NCI-H2107 (cell line): ENCODE measurements around the gene HS2ST1.
"Not testable (repeated sequence)": the region's sequence is repeated elsewhere in the genome, so short reads cannot be mapped to it uniquely, and the experiment has no call there.

ENCODE experiments used
- DNase-seq: peaks from one replicate; lab custom pipeline; 2025; lab: John Stamatoyannopoulos, UW

Gene HS2ST1

GRCh38 chr1:87066708-87067107 lies 152.3 kb downstream of the HS2ST1 start:
- DNase-seq, result not testable (repeated sequence)

GRCh38 chr1:87072411-87072810 lies 158.0 kb downstream of the HS2ST1 start:
- no peak for DNase-seq

GRCh38 chr1:87072904-87073303 lies 158.5 kb downstream of the HS2ST1 start:
- no peak for DNase-seq

DNA sequence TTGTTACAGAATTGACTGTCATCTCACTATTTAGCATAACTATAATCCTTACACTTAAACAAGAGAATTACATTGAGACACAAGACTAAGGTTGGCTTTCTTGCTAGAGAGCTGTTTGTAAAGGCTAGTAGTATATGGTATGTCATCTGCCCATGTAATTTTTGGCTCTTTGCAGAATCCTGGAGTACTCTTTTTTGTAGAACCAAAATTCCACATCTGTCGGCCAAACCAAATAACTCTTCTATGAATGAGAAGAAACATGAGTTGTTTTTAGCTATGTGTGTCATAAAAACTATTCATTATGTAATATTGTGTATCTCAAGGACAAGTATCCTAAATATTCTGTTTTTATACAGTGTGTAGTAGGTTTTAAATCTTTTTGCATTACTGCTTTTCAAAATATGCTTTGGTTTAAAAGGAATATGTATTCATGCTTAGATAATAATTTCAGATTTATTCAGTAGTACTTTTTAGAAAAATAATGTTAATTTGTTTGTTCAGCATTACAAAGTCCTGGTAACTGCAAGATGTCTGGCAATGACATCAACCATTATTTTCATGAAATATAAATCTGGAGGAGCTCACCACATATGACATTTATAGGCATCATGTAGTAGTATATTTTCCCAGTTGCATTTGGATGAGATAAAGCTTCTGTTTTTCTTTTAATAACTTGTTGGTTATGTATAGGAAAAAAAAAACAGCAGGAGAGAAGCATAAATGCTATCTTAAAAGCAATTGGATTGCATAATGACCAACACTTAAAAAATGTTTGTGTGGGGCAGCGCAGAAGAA lies 159.8 kb downstream of the HS2ST1 start:
- no peak for DNase-seq

DNA sequence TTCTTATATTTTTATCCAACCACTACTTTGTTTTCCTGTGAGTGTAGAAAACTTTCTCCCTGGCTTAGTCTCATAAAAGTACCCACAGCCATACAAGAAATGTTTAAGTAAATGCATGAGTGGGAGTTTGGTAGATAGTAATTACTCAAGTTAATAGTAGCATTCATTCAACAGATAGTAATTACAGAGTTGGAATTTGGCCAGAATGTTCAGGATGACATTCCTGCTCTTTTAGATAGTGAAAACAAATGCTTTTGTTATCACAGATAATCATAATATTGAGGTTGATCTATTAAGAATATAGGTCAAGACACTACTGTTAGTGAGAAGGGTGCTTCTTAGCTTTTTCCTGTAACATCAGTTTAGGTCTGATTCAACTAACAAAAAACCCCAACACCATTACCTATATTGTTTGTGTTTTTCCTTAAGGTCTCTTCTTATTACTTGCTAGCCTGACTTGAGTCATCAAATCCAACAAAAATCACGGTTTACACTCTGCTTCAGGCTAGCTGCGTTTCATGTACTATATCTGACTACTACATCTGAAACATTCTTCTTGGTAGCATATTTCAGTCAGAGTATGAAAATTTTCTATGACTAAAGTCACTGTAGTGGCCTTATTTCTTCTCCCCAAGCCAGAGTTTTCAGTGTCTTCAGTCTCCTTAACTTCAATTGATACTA lies 163.7 kb downstream of the HS2ST1 start:
- no peak for DNase-seq

DNA sequence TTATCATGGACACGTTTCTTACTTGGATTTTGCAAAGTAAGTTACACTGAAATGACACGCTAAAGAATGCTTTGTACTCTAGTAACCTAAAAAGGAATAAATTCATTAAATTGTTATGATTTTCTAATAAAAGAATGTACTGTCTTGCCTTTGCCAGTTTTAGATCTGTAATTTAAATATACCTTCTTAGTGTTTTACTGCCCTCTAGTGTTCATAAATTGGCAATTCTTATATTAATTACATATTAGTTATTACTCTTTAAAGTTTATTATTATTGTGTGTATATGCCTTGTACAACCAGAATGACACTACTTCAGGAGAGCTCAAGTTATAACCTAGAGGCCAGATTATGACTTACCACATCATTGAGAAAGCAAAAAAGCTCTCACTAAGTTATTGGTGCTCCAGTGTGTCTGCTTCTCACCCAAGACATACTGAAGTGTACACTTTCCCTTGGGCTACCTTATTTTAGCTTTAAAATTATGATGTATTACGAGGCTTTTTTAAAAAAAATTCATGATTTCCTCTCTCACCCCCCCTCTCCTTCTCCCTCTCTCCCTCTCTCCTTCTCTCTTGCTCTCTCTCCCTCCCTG lies 169.9 kb downstream of the HS2ST1 start:
- DNase-seq, result peak; percentile 36

- DNase-seq, result no peak
Measured at GRCh38 chr1:87086120-87086519, 171.7 kb downstream of the HS2ST1 start.

DNA sequence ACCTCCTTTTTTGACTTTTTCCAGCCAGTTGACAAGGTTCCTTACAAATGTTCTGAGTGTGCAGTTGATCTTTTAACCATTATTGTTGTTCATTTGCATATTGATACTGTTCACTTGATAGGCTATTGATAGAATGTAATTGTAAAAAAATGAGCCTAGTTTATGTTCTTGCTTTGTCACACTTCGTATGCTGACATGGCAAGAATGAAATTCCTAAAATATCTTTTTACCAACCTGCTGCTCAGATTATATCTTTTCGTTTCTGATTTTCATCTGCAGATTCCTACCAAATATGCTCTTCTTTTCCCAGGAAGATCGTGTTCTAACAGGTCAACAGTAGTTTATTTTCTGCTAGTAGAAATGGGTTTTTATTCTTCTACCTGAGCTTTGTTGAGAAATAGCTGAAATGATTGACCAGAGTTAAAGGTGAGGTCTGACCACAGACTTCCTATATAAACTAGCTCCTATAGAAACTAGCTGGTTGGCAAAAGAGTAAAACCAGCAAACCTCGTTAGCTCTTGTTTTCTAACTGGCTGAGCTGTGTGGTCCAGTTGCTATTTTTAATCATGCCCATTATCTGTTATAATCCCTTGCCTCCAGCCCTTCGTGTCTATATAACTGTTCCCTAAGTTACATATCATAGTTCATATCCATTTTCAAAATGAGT lies 174.8 kb downstream of the HS2ST1 start:
- no peak for DNase-seq

DNA sequence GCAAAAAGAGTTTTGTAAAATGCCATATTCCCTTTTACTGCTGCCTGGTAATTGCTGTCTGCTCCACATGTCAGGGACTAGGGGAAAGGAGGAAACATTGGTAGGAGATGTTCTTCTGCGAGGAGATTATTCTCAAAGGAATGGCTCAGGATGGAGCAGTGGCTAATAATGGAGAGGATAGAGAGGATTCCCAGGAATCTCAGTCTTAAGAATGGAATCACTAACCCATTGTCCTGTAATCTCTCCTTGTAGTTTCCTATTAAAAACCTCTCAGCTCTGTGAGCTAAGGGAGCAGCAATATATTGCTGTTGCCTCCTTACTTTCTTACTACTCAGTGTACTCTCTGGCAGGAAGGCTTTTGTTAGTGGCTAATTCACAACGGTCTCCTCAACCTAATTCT lies 175.4 kb downstream of the HS2ST1 start:
- DNase-seq, result no peak

DNA sequence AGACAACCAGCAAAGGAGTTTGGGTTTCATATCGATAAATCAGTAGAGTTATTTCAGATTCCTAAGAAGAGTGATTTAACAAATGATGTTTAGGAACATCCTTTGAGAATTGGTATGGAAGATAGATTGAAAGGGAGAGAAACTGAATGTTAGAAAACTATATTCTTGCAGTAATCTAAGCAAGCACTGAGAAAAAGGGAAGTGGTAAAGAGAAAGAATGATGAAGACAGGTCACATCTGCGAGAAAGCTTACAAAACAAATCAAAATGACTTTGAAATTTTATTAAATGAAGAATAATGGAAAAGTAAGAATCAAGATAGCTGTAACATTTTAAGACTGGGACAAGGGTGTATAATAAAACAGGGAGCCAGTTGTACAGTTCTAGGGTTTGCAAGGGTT lies 177.0 kb downstream of the HS2ST1 start:
- DNase-seq, result no peak

- no peak for DNase-seq
Measured at GRCh38 chr1:87092846-87093245, 178.4 kb downstream of the HS2ST1 start.

DNA sequence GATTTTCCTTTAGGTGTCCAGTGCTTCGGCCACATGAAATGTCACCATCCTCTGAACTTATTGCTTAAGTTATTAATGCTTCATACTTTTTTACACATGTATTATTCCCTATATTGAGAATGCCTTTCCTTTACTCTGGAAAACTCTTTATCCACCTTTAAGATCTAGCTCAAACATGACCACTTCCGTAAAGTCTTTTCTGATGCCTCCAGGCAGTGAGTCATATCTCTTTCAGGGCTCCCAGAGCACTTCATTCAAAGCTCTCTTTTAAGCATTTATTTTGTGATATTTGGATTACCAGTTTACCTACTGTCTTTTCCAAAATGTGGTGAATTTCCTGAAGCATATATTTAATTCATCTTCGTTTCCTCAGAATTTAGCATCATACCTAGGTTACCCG lies 178.9 kb downstream of the HS2ST1 start:
- no peak for DNase-seq

- no peak for DNase-seq
Measured at GRCh38 chr1:87094238-87094637, 179.8 kb downstream of the HS2ST1 start.

DNA sequence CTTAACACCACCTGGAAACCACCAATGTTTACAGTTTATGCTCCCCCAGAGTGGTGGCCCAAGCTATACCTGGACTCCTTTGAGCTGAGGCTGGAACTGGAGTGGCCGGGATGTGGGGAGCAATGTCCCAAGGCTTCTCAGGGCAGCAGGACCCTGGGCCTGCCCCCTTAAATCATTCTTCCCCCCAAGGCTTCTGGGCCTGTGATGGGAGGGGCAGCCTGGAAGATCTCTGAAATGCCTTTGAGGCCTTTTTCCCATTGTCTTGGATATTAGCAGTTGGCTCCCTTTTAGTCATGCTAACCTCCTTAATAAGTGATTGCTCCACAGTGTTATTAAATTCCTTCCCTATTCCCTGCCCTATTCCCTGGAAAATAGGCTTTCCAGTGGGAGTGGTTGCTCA lies 185.8 kb downstream of the HS2ST1 start:
- DNase-seq, result no peak

GRCh38 chr1:87103074-87103473 lies 188.6 kb downstream of the HS2ST1 start:
- no peak for DNase-seq

DNA sequence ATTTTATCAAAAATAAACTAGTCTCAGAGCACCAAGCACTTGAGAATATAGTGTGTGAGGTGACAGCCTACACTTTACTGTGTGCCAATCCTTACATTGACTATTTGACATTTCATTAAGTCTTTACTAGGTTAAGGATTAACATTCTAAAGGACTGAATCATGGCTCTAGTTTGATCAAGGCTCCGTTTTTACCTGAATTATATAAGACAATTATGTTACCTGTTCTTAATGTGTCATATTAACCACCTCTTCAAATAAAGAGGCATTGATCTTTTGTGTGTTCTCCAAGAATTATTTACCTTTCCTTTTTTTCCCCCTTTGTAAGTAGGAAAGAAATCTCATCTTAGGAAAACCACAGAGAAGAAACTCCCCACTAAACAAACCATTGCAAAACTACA lies 189.7 kb downstream of the HS2ST1 start:
- no peak for DNase-seq

DNA sequence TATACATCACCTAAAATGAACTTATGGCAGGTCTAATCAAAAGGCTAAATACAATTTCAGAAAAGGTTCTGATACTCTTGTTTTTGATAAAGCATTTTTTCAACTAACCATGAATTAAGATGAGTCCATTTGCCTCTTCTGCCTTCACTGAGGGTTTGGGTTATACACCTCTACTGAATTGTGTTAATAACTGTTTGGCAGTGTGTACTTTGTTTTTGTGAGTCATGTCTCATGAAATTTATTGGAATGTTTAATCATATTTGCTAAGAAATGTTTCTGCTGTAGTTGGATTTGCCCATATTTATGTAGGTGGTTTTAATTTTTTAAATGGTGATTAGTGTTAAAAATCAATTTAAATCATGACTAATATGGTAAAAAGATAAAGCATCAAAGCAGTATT lies 190.5 kb downstream of the HS2ST1 start:
- DNase-seq, result no peak

- DNase-seq, result no peak
Measured at GRCh38 chr1:87106144-87106543, 191.7 kb downstream of the HS2ST1 start.

DNA sequence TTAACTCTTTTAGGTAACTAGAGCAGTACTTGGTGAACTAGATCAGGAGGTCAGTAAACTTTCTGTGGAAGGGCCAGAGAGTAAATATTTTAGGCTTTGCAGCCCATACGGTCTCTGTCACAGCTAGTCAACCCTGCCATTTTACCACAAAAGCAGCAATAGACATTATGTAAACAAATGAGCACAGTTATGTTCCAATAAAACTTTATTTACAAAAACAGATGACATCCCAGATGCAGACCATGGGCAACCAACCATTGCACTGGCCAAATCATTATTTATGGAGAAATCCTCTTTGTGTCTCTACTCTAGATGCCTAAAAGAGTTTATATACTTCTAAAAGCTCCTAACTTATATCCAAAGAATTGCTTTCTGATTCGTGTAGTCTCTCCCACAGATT lies 192.4 kb downstream of the HS2ST1 start:
- no peak for DNase-seq

GRCh38 chr1:87108228-87108627 lies 193.8 kb downstream of the HS2ST1 start:
- no peak for DNase-seq

DNA sequence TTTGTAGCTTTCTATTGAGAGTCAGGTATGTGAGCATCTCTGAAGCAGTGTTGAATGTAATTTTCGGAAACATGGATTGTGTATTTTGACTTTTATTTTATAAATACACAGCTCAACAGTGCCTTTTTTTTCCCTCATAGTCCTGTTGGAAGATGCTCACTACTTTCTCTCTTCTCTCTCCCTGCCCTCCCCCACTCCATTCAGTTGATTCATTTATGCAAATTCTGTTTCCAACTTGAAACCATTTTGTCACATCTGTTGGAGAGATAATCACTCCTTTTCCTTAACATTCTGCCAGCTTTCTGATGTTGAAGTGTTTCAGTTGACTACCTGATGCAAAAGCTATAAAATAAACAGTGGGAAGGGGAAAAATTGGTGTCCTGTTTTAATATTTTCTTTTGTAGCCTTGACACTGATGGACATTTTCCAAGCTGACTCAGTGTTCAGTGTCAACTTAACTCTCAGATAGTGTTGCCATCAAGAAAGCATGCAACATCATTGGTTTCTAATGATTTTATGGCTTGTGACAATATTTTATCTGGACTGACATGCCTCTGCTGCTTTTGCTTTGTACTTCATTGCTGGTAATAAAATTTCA lies 194.5 kb downstream of the HS2ST1 start:
- DNase-seq, result no peak

GRCh38 chr1:87111659-87112371 lies 197.4 kb downstream of the HS2ST1 start:
- no peak for DNase-seq
